ENCODE results near the gene CACNB2. TPM values are rescaled to one million over a fixed set of nuclear protein-coding genes. Genes with fewer than 3 reads are reported as not detected.

The CACNB2 gene
- total and polyA plus RNA-seq, 12 donors, result 4.3 to 82.3 (median 12.9) TPM

DNA sequence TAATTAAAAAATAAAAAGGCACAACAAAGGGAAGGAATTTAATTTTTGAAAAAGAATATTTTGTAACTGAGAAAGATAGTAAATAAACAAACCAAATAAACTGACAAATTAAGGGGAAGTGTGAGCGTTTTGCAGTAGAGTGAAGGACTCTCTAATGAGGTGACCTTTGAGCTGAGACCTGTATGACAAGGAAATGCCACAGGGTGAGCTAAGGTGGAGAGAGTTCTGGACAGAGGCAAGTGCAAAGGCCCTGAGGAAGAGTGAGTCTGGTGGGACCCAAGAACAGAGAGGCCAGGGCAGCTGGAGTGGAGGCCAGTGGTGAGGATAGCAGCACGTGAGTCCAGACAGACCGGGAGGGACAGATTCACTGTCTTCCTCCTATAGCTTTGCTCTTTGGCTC is 179.4 kb downstream of the CACNB2 start:
- intact Hi-C loops (cut with DNase I), result no loop called here
- Histone ChIP-seq H3K36me3 (replicated peaks in 1 of 2) (no peaks in the 10 kb centered on the region), H3K27me3 (no peaks in the 10 kb centered on the region), H3K4me3 (no peak overlapping the region), H3K27ac (no peak overlapping the region), H3K4me1 (replicated peaks in 1 of 2) (no peaks in the 10 kb centered on the region), H3K9me3 (replicated peaks in 1 of 3) (no peaks in the 10 kb centered on the region)
- TF ChIP-seq, protein P1, sequence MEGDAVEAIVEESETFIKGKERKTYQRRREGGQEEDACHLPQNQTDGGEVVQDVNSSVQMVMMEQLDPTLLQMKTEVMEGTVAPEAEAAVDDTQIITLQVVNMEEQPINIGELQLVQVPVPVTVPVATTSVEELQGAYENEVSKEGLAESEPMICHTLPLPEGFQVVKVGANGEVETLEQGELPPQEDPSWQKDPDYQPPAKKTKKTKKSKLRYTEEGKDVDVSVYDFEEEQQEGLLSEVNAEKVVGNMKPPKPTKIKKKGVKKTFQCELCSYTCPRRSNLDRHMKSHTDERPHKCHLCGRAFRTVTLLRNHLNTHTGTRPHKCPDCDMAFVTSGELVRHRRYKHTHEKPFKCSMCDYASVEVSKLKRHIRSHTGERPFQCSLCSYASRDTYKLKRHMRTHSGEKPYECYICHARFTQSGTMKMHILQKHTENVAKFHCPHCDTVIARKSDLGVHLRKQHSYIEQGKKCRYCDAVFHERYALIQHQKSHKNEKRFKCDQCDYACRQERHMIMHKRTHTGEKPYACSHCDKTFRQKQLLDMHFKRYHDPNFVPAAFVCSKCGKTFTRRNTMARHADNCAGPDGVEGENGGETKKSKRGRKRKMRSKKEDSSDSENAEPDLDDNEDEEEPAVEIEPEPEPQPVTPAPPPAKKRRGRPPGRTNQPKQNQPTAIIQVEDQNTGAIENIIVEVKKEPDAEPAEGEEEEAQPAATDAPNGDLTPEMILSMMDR (IDR thresholded peaks at IDR 0.05), result no peak
- TF ChIP-seq POLR2A (IDR thresholded peaks at IDR 0.05), result no peak
- 89 to 95% (median 94%) methylated on average over 3 of the region's 3 CpGs for WGBS, 4 donors
- DNase-seq, result no peak

DNA sequence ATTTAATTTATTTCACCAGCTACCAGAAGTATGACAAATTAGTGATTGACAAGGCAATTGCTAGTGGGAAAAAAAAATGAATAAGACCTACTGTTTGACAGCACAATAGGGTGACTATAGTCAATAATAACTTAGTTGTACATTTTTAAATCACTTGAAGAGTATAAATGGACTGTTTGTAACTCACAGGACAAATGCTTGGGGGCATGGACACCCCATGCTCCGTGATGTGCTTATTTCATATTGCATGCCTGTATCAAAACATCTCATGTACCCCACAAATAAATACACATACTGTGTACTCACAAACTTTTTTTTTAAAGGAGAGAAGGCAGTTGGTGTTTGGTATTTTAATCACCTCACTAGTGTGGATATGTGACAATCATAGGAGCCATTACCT is 181.1 kb downstream of the CACNB2 start:
- no peak overlapping the region for H3K27ac ChIP-seq
- intact Hi-C loops (cut with DNase I), result no loop called here
- no peaks in the 10 kb centered on the region for H3K4me1 ChIP-seq (replicated peaks in 1 of 2)
- DNase-seq, result no peak
- H3K9me3 ChIP-seq (replicated peaks in 1 of 3), result no peaks in the 10 kb centered on the region
- 83 to 93% (median 92%) methylated on average over 1 of the region's 1 CpG for WGBS, 4 donors
- no peak for TF ChIP-seq POLR2A (IDR thresholded peaks at IDR 0.05)
- TF ChIP-seq, protein P1 (IDR thresholded peaks at IDR 0.05), result no peak
- no peaks in the 10 kb centered on the region for H3K36me3 ChIP-seq (replicated peaks in 1 of 2)
- H3K4me3 ChIP-seq, result no peak overlapping the region
- H3K27me3 ChIP-seq, result no peaks in the 10 kb centered on the region

DNA sequence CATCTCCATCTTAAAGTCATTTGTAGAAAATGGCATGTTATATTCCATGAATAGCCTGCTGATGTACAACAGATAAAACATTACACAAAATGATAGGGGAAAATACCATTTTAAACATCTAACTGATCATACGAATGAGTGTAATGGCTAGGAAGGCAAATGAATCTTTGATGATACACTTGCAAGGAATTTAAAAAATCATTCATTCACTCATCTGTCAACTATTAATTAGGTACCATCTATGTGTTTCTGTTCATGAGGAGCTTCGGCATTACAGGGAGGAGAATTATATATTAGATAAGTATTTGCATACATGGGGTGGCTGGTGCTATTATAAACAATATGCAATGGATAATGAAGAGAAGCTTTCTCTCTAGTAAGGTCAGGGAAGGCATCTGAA is 183.7 kb downstream of the CACNB2 start:
- no peaks in the 10 kb centered on the region for H3K36me3 ChIP-seq (replicated peaks in 1 of 2)

DNA sequence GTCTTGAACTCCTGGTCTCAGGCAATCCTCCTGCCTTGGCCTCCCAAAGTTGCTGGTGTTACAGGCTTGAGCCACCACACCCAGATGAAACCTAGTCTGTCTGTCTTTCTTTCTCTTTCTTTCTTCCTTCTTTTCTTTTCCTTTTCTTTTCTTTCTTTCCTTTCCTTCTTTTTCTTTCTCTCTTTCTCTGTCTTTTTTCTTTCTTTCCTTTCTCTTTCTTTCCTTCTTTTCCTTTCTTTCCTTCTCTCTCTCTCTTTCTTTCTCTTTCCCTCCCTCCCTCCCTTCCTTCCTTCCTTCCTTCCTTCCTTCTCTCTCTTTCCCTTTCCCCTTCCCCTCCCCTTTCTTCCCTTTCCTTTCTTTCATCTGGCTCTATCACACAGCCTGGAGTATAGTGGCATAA is 185.2 kb downstream of the CACNB2 start:
- Histone ChIP-seq H3K4me3 (no peak overlapping the region), H3K27ac (no peak overlapping the region)

More for the DNA sequence above, 183.7 kb downstream of the CACNB2 start:
- DNase-seq, result no peak
- no peak overlapping the region for H3K27ac ChIP-seq
- TF ChIP-seq, protein P1 (IDR thresholded peaks at IDR 0.05), result no peak
- TF ChIP-seq POLR2A (IDR thresholded peaks at IDR 0.05), result no peak
- 84 to 92% (median 88%) methylated on average over 2 of the region's 2 CpGs for WGBS, 4 donors
- H3K27me3 ChIP-seq, result no peaks in the 10 kb centered on the region
- no peaks in the 10 kb centered on the region for H3K9me3 ChIP-seq (replicated peaks in 1 of 3)
- intact Hi-C loops (cut with DNase I), result no loop called here
- H3K4me1 ChIP-seq (replicated peaks in 1 of 2), result no peaks in the 10 kb centered on the region
- no peak overlapping the region for H3K4me3 ChIP-seq

More for the DNA sequence above, 185.2 kb downstream of the CACNB2 start:
- Histone ChIP-seq H3K4me1 (replicated peaks in 1 of 2) (no peaks in the 10 kb centered on the region), H3K9me3 (replicated peaks in 1 of 3) (no peaks in the 10 kb centered on the region), H3K36me3 (replicated peaks in 1 of 2) (no peaks in the 10 kb centered on the region), H3K27me3 (no peaks in the 10 kb centered on the region)
- intact Hi-C loops (cut with DNase I), result no loop called here
- no peak for DNase-seq
- TF ChIP-seq, protein P1 (IDR thresholded peaks at IDR 0.05), result no peak
- TF ChIP-seq POLR2A (IDR thresholded peaks at IDR 0.05), result no peak

All from adrenal gland (tissue), 12 donors.